PC-9 (cell line): ENCODE data around the gene UBE2D3. TPM values are rescaled to one million over a fixed set of nuclear protein-coding genes. Genes with fewer than 3 reads are reported as not detected.

Source experiments
- BruUV-seq: library from RNA; stranded (reverse); fragments of 400-500 nt; replicated peaks from 2 replicates; lab custom pipeline; 2021; lab: Mats Ljungman, UMichigan
- CTCF ChIA-PET: fragments of 300-600 bp; sonication (Branson Sonifier 250); formaldehyde crosslinking; loops from one replicate; lab custom pipeline; 2022; ENCODE audit warnings: antibody characterized with exemption; lab: Charles Lee
- POLR2A ChIA-PET: fragments of 300-600 bp; sonication (Branson Sonifier 250); formaldehyde crosslinking; loops from one replicate; lab custom pipeline; 2022; ENCODE audit warnings: antibody characterized with exemption; ENCODE audit not compliant: unreplicated experiment; lab: Charles Lee
- DNase-seq, 2 experiments: peaks; one replicate each; pipeline versions ENCODE4 v3.0.0 to v3.0.0-alpha.2; 2015 to 2022; ENCODE audit warnings: mixed read lengths in 1 of 2
- H2AFZ ChIP-seq: fragments of 200-600 bp; sonication (generic); 2 replicates; pipeline ENCODE4 v1.8.1; 2017; ENCODE audit warnings: antibody characterized with exemption
- H3F3A ChIP-seq: fragments of 200-600 bp; sonication (generic); 2 replicates; pipeline ENCODE4 v1.8.1; 2017; ENCODE audit warnings: antibody characterized with exemption, mild to moderate bottlenecking, low read depth; ENCODE audit not compliant: insufficient read depth
- H3K27ac ChIP-seq: fragments of 200-600 bp; sonication (generic); 2 replicates; pipeline ENCODE4 v1.6.1; 2016; ENCODE audit warnings: mixed run types
- H3K27me3 ChIP-seq: fragments of 200-600 bp; sonication (generic); 2 replicates; pipeline ENCODE4 v1.6.1; 2016; ENCODE audit warnings: low read depth, mixed run types; ENCODE audit not compliant: insufficient read depth
- H3K36me3 ChIP-seq: fragments of 200-600 bp; sonication (generic); 2 replicates; pipeline ENCODE4 v1.6.1; 2016; ENCODE audit warnings: low read depth, mixed run types
- H3K4me1 ChIP-seq: fragments of 200-600 bp; sonication (generic); replicated peaks from 2 replicates; pipeline ENCODE4 v1.6.1; 2016; ENCODE audit warnings: mixed run types; ENCODE audit not compliant: insufficient read depth
- H3K4me2 ChIP-seq: fragments of 200-600 bp; sonication (generic); 2 replicates; pipeline ENCODE4 v1.6.1; 2017; ENCODE audit warnings: mixed run types
- H3K4me3 ChIP-seq: fragments of 200-600 bp; sonication (generic); 2 replicates; pipeline ENCODE4 v1.6.1; 2016; ENCODE audit warnings: mixed run types
- H3K79me2 ChIP-seq: fragments of 200-600 bp; sonication (generic); 2 replicates; pipeline ENCODE4 v1.6.1; 2017; ENCODE audit warnings: low read depth, mixed run types
- H3K9me2 ChIP-seq: fragments of 200-600 bp; sonication (generic); 2 replicates; pipeline ENCODE4 v1.8.1; 2017; ENCODE audit warnings: mild to moderate bottlenecking; ENCODE audit not compliant: insufficient read depth
- H3K9me3 ChIP-seq: fragments of 200-600 bp; sonication (generic); 2 replicates; pipeline ENCODE4 v1.8.1; 2016; ENCODE audit warnings: low read depth; ENCODE audit not compliant: insufficient read depth
- H4K20me1 ChIP-seq: fragments of 200-600 bp; sonication (generic); 2 replicates; pipeline ENCODE4 v1.8.1; 2017; ENCODE audit not compliant: insufficient read depth
- EZH2 ChIP-seq: fragments of 200-600 bp; sonication (generic); IDR thresholded peaks from 2 replicates; pipeline ENCODE4 v1.8.0; 2017; ENCODE audit warnings: antibody characterized with exemption, low read depth
- intact Hi-C: fragments of 100-400 bp; cut with micrococcal nuclease; formaldehyde crosslinking; loops from one replicate; pipeline ENCODE4 v1.10.0; 2022; ENCODE audit not compliant: unreplicated experiment
- total RNA-seq: library from RNA; stranded (reverse); gene quantifications from 2 replicates; pipeline ENCODE4 v1.2.3, GENCODE V29; 2021
- TF ChIP-seq, protein P1 (sequence below): fragments of 200-600 bp; sonication (generic); conservative IDR thresholded peaks from 2 replicates; pipeline ENCODE4 v1.6.1; 2017; ENCODE audit warnings: mixed run types, antibody characterized with exemption, mild to moderate bottlenecking, moderate library complexity

Gene UBE2D3
- total RNA-seq, 1 experiment from 2014 or later, result 183 TPM

DNA sequence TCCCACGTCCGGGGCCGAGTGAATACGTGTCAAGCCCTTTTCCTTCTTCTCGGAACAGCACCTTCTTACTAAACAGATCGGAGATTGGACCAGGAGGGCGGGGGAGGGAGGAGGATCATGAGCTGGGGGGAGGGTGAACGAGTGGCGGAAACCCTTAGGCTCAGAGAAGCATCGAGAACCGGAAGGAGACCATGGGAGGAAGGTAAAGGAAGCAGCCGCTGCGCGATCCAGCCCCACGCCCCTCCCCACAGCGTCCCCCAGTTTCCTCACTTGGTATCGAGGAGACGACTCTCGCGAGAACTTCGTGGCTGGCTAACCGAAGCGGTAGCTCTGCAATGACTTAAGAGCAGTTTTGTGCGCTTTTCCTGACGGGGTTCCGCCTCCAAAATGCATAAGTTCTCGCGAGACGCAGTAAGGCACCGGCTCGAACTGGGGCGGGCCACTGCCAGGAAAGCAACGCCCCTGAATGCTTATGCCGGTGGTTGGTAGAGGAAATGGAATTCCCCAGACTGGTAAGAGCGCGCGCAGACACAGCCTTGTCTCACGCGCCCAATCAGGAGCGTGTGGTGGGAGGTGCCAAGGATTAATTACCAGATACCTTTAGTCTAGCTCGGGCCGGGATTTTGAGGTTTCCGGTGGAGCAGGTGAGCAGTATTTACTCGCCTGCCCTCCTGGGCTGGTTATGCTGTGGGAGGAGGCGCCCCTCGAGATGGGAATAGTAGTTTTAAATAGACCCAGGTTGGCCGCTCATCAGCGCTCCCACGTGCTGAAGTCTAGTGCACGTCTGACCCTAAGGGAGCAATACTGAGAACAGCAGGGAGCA is 534 bp upstream of the UBE2D3 start:
- H3K27me3 ChIP-seq, result no peaks in the 10 kb centered on the region
- peak overlapping the region; percentile 72 for H2AFZ ChIP-seq
- H3K27ac ChIP-seq, result peak overlapping the region; percentile 99
- BruUV-seq, result no TSS peak
- peaks cover 31% of the 10 kb centered on the region for H3K4me1 ChIP-seq
- H3K4me3 ChIP-seq, result peak overlapping the region; percentile 95
- TF ChIP-seq EZH2, result no peak
- TF ChIP-seq, protein P1, sequence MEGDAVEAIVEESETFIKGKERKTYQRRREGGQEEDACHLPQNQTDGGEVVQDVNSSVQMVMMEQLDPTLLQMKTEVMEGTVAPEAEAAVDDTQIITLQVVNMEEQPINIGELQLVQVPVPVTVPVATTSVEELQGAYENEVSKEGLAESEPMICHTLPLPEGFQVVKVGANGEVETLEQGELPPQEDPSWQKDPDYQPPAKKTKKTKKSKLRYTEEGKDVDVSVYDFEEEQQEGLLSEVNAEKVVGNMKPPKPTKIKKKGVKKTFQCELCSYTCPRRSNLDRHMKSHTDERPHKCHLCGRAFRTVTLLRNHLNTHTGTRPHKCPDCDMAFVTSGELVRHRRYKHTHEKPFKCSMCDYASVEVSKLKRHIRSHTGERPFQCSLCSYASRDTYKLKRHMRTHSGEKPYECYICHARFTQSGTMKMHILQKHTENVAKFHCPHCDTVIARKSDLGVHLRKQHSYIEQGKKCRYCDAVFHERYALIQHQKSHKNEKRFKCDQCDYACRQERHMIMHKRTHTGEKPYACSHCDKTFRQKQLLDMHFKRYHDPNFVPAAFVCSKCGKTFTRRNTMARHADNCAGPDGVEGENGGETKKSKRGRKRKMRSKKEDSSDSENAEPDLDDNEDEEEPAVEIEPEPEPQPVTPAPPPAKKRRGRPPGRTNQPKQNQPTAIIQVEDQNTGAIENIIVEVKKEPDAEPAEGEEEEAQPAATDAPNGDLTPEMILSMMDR, result no peak
- H3K36me3 ChIP-seq, result peaks cover 24% of the 10 kb centered on the region
- H3K9me3 ChIP-seq, result no peaks in the 10 kb centered on the region
- H3K4me2 ChIP-seq, result peak overlapping the region; percentile 94
- peaks cover 33% of the 10 kb centered on the region for H3F3A ChIP-seq
- intact Hi-C loops, result loop anchor here (1.0 to 5.0 kb wide), 4 partner anchors 41 to 396 kb away; partner anchors contain the start of gene SLC9B1
- H3K9me2 ChIP-seq, result no peaks in the 10 kb centered on the region
- H3K79me2 ChIP-seq, result peaks cover 56% of the 10 kb centered on the region
- DNase-seq, result peak; percentile 94 to 98
- POLR2A ChIA-PET, result interaction anchor here (0.6 to 1.9 kb wide), 5 partner anchors 41 to 956 kb away, joined by 3 to 21 read pairs (median 4); partner anchors contain the start of gene CISD2
- H4K20me1 ChIP-seq, result peaks cover 24% of the 10 kb centered on the region
- CTCF ChIA-PET, result interaction anchor here (0.6 kb wide), 1 partner anchor 1508 kb away, joined by 4 read pairs; no protein-coding TSS in a partner anchor

DNA sequence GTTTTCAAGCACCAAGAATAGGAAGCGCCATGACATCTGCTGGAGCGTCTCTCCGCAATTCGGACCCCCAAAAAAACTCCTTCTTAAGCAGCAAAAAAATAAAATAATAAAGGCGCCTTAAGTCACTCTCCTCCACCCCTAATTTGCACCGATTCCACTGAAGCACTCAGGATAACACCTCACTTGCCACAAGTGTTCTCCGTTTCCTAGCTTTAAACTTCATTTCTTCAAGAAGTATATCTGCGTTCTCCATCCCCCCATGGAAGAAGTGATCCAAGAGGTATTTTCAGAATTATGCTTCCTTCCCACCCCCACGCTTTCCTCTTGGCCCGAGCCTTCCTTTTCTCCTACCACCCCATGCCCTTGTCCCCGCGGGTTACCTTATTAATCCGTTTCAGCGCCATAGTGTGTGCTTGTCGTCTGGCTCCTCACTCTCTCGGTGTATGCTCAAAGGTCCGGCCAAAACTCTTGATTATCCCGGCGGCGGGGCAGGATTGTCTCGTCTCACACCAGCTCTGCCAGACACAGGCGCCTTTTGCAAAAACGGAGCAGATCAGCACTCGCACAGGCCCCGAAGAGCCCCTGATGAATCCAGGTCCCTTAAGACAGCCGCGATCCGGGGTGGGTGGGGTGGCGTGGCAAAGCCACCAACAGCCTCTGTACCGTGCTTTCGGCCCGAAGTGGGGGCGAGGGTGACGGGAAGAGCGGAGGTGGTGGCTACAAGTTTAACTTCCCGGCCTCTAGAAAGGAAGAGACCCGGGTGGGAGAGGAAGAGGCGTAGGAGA is 1.1 kb downstream of the UBE2D3 start:
- 0 out of 2 replicates have a peak overlapping the region, but pooled peaks have one; percentile 72 for H2AFZ ChIP-seq
- no peaks in the 10 kb centered on the region for H3K27me3 ChIP-seq
- TF ChIP-seq, protein P1, result no peak
- no peak for TF ChIP-seq EZH2
- H3K36me3 ChIP-seq, result peaks cover 34% of the 10 kb centered on the region
- H3K79me2 ChIP-seq, result peaks cover 72% of the 10 kb centered on the region
- H3K4me2 ChIP-seq, result peak overlapping the region; percentile 94
- peaks cover 40% of the 10 kb centered on the region for H4K20me1 ChIP-seq
- peaks cover 38% of the 10 kb centered on the region for H3K4me1 ChIP-seq
- peak overlapping the region; percentile 99 for H3K27ac ChIP-seq
- intact Hi-C loops, result loop anchor here (5.0 kb wide), 3 partner anchors 191 to 394 kb away; partner anchors contain the start of gene SLC9B1
- H3K9me3 ChIP-seq, result no peaks in the 10 kb centered on the region
- peaks cover 33% of the 10 kb centered on the region for H3F3A ChIP-seq
- ChIA-PET CTCF (interaction anchor here (1.3 kb wide), 1 partner anchor 206 kb away, joined by 4 read pairs; no protein-coding TSS in a partner anchor), POLR2A (no interaction called here)
- peak overlapping the region; percentile 95 for H3K4me3 ChIP-seq
- no peaks in the 10 kb centered on the region for H3K9me2 ChIP-seq
- TSS peak; percentile 44 for BruUV-seq
- DNase-seq, result no peak
